ENCODE results near the gene GSG1L. TPM values are rescaled to one million over a fixed set of nuclear protein-coding genes. Genes with fewer than 3 reads are reported as not detected.

The GSG1L gene
- total and polyA plus RNA-seq, 2 of the 13 experiments (the other 11 are each of a cell fraction or from before 2014, with no cell fraction given) = not detected

DNA sequence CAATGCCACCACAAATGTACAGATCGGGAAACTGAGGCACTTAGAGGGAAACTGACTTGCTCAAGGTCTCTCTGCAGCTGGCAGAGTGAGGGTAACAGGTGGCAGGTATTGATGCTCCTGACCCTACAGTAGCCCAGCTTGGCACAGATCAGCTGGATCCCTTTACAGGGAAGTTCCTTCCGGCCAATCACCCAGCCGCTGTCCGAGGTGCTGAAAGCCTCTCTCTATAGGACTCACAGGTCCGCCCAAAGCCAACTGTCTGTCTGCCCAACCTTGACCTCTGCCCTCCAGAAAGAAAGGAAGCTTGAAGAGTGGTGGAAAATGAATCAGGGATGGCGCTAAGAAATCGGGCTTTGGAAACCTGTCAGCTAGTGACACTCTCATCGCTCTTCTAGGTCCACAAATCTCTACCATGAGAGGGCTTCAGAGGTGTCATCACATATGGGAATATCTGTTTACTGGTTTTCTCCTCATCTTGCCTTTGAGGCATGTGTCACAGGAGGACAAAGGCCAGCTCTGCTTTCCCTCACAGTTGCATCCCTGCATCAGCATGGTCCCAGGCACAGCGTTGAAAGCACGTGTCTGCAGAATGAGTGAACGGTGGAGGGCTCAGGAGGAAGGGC is 267.4 kb downstream of the GSG1L start (continued):
- TF ChIP-seq, protein P1, sequence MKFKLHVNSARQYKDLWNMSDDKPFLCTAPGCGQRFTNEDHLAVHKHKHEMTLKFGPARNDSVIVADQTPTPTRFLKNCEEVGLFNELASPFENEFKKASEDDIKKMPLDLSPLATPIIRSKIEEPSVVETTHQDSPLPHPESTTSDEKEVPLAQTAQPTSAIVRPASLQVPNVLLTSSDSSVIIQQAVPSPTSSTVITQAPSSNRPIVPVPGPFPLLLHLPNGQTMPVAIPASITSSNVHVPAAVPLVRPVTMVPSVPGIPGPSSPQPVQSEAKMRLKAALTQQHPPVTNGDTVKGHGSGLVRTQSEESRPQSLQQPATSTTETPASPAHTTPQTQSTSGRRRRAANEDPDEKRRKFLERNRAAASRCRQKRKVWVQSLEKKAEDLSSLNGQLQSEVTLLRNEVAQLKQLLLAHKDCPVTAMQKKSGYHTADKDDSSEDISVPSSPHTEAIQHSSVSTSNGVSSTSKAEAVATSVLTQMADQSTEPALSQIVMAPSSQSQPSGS (CRISPR knock-in tag; IDR thresholded peaks at IDR 0.05) = peak; percentile 73; the same call in 1 of the 2 replicates
- 0 out of 2 replicates have a peak, but pooled peaks have one; percentile 24 for TF ChIP-seq ZBTB7A (CRISPR knock-in tag; IDR thresholded peaks at IDR 0.05)
- TF ChIP-seq HOXA9 (CRISPR knock-in tag; IDR thresholded peaks at IDR 0.05; ENCODE audit: borderline replicate concordance) = no peak; the same call in 1 of the 2 replicates
- TF ChIP-seq ZNF780A (CRISPR knock-in tag; IDR thresholded peaks at IDR 0.05) = peak; percentile 80; the same call in 1 of the 2 replicates
- TF ChIP-seq ZBTB7B (CRISPR knock-in tag; IDR thresholded peaks at IDR 0.05) = peak; percentile 72
- TF ChIP-seq TRIM24 (CRISPR knock-in tag; IDR thresholded peaks at IDR 0.05) = no peak
- no peak for TF ChIP-seq TOPORS (CRISPR knock-in tag; IDR thresholded peaks at IDR 0.05)
- peak; percentile 35; the same call in 1 of the 2 replicates for TF ChIP-seq FOSL2 (CRISPR knock-in tag; IDR thresholded peaks at IDR 0.05)
- TF ChIP-seq, protein P2, sequence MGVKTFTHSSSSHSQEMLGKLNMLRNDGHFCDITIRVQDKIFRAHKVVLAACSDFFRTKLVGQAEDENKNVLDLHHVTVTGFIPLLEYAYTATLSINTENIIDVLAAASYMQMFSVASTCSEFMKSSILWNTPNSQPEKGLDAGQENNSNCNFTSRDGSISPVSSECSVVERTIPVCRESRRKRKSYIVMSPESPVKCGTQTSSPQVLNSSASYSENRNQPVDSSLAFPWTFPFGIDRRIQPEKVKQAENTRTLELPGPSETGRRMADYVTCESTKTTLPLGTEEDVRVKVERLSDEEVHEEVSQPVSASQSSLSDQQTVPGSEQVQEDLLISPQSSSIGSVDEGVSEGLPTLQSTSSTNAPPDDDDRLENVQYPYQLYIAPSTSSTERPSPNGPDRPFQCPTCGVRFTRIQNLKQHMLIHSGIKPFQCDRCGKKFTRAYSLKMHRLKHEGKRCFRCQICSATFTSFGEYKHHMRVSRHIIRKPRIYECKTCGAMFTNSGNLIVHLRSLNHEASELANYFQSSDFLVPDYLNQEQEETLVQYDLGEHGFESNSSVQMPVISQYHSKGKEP (CRISPR knock-in tag; IDR thresholded peaks at IDR 0.05) = peak; percentile 89
- peak; percentile 94; the same call in 1 of the 2 replicates for TF ChIP-seq SP140L (CRISPR knock-in tag; IDR thresholded peaks at IDR 0.05; ENCODE audit: borderline replicate concordance)
- TF ChIP-seq ZNF891 (CRISPR knock-in tag; IDR thresholded peaks at IDR 0.05) = peak; percentile 73; the same call in 1 of the 2 replicates
- no peak for TF ChIP-seq ARID2 (CRISPR knock-in tag; IDR thresholded peaks at IDR 0.05; ENCODE audit: borderline replicate concordance)
- TF ChIP-seq, protein P3, sequence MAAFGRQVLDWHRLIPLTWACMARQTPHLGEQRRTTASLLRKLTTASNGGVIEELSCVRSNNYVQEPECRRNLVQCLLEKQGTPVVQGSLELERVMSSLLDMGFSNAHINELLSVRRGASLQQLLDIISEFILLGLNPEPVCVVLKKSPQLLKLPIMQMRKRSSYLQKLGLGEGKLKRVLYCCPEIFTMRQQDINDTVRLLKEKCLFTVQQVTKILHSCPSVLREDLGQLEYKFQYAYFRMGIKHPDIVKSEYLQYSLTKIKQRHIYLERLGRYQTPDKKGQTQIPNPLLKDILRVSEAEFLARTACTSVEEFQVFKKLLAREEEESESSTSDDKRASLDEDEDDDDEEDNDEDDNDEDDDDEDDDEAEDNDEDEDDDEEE (CRISPR knock-in tag; IDR thresholded peaks at IDR 0.05) = peak; percentile 54; the same call in 1 of the 2 replicates
- peak; percentile 74; the same call in 1 of the 2 replicates for TF ChIP-seq DNMT3B (CRISPR knock-in tag; conservative IDR thresholded peaks at IDR 0.05)
- TF ChIP-seq ZNF331 (CRISPR knock-in tag; IDR thresholded peaks at IDR 0.05) = peak; percentile 84; the same call in 1 of the 2 replicates
- 0 out of 2 replicates have a peak, but pooled peaks have one; percentile 29 for TF ChIP-seq ZNF343 (CRISPR knock-in tag; IDR thresholded peaks at IDR 0.05)
- TF ChIP-seq ZC3H13 (CRISPR knock-in tag; IDR thresholded peaks at IDR 0.05) = 0 out of 2 replicates have a peak, but pooled peaks have one; percentile 32
- TF ChIP-seq TSC22D2 (CRISPR knock-in tag; IDR thresholded peaks at IDR 0.05; ENCODE audit: borderline replicate concordance) = peak; percentile 91; the same call in 1 of the 2 replicates
- TF ChIP-seq, protein P4, sequence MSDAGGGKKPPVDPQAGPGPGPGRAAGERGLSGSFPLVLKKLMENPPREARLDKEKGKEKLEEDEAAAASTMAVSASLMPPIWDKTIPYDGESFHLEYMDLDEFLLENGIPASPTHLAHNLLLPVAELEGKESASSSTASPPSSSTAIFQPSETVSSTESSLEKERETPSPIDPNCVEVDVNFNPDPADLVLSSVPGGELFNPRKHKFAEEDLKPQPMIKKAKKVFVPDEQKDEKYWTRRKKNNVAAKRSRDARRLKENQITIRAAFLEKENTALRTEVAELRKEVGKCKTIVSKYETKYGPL (CRISPR knock-in tag; IDR thresholded peaks at IDR 0.05) = peak; percentile 73

Measured in HepG2 (cell line).